PC-9 (cell line): Measurements from ENCODE around the gene GATA6.

Source experiments
- EZH2 ChIP-seq: fragments of 200-600 bp; sonication (generic); IDR thresholded peaks from 2 replicates; pipeline ENCODE4 v1.8.0; 2017; ENCODE audit warnings: antibody characterized with exemption, low read depth
- TF ChIP-seq, protein P1 (sequence below): fragments of 200-600 bp; sonication (generic); conservative IDR thresholded peaks from 2 replicates; pipeline ENCODE4 v1.6.1; 2017; ENCODE audit warnings: mixed run types, antibody characterized with exemption, mild to moderate bottlenecking, moderate library complexity

DNA sequence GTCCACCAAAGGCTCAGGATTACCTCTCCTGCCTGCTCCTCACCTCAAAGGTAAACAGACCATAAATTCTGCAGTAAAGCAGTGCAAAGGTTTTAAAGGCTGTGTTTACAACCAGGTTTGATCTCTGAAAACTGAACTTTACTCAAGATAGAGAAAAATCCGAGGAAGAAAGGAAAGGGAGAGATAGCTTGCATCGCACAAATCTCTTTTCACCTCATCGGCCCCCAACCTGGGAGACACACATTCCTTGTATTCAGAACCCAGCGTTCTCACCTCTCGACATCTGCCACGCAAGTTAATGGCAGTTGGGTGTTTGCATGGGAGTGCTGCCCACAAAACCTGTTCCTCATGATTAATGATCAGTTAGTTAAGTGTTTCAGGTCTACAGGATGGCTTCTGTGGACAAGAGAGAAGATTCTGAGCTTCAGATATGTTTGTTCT lies 72.6 kb downstream of the GATA6 start:
- TF ChIP-seq, protein P1, sequence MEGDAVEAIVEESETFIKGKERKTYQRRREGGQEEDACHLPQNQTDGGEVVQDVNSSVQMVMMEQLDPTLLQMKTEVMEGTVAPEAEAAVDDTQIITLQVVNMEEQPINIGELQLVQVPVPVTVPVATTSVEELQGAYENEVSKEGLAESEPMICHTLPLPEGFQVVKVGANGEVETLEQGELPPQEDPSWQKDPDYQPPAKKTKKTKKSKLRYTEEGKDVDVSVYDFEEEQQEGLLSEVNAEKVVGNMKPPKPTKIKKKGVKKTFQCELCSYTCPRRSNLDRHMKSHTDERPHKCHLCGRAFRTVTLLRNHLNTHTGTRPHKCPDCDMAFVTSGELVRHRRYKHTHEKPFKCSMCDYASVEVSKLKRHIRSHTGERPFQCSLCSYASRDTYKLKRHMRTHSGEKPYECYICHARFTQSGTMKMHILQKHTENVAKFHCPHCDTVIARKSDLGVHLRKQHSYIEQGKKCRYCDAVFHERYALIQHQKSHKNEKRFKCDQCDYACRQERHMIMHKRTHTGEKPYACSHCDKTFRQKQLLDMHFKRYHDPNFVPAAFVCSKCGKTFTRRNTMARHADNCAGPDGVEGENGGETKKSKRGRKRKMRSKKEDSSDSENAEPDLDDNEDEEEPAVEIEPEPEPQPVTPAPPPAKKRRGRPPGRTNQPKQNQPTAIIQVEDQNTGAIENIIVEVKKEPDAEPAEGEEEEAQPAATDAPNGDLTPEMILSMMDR, result no peak
- TF ChIP-seq EZH2, result no peak
